ENCODE measurements around the gene PTGES2. TPM values are rescaled to one million over a fixed set of nuclear protein-coding genes. Genes with fewer than 3 reads are reported as not detected.

PTGES2 gene
- total and polyA plus RNA-seq, 2 of the 13 experiments (the other 11 are each of a cell fraction or from before 2014, with no cell fraction given), result 63.7 to 79.8 TPM

DNA sequence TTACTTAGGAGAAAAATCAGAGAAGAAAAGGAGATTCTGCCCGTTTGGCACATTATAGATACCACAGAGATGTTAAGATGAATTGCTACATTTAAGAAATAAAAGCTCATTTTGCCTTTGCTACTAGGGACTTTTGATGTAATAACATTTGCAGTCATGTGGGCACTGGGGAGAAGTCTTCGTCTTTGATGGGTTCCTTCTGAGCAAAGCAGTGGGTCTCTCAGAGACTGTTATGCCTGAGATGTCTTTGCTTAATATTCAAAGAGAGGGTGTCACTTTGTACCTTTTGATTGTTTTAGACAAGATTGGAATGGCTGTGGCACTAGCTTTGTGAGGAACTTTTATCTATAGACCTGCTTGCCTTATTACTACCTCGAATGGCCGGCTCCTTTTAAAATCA is 34.5 kb downstream of the PTGES2 start:
- in situ Hi-C loops (cut with HindIII; ENCODE audit: extremely low pct_ligation_motif_present, low pct_unique_long_range_greater_than_20kb), result no loop called here
- DNase-seq (ENCODE audit: low spot score) (no peak), ATAC-seq (no peak), FAIRE-seq (no peak)
- no peaks in the 10 kb centered on the region; a peak in 3 of 5 replicates for H3K36me3 ChIP-seq (replicated peaks in 1 of 2; ENCODE audit: control insufficient read depth in 1 of 2, insufficient read depth in 2 of 2, low read length in 2 of 2)
- H3K27me3 ChIP-seq (ENCODE audit: control insufficient read depth in 1 of 2, insufficient read depth in 2 of 2, low read length in 2 of 2), result no peaks in the 10 kb centered on the region
- H3K27ac ChIP-seq (ENCODE audit: extremely low read length, insufficient read depth, low read length), result no peak overlapping the region
- H3K4me1 ChIP-seq (ENCODE audit: insufficient read depth, low read length), result peaks cover 46% of the 10 kb centered on the region
- POLR2A ChIA-PET, result no interaction called here
- WGBS (ENCODE audit: low lambda C conversion rate), result 94% methylated on average over 4 of the region's 4 CpGs
- BruUV-seq (replicated peaks), result no TSS peak
- no peaks in the 10 kb centered on the region for H3K9me3 ChIP-seq (ENCODE audit: low read length)
- intact Hi-C loops (cut with micrococcal nuclease; ENCODE audit: unreplicated experiment), result no loop called here
- CTCF ChIA-PET (ENCODE audit: low intra/inter-chr PET ratio, low total read pairs), result no interaction called here
- H3K4me3 ChIP-seq (replicated peaks in 1 of 3; ENCODE audit: insufficient read depth in 1 of 3, low read depth in 2 of 3, low read length in 3 of 3), result no peak overlapping the region
- no peaks in the 10 kb centered on the region for H4K20me1 ChIP-seq (ENCODE audit: insufficient read depth, low read length)
- H2AFZ ChIP-seq (ENCODE audit: low read length), result no peak overlapping the region
- H3K79me2 ChIP-seq (ENCODE audit: insufficient read depth, low read length), result peaks cover 14% of the 10 kb centered on the region
- TF ChIP-seq SMARCC2 (IDR thresholded peaks at IDR 0.05), result no peak
- no peak for TF ChIP-seq KAT7 (CRISPR knock-in tag; IDR thresholded peaks at IDR 0.05; ENCODE audit: borderline replicate concordance)
- TF ChIP-seq, protein P1, sequence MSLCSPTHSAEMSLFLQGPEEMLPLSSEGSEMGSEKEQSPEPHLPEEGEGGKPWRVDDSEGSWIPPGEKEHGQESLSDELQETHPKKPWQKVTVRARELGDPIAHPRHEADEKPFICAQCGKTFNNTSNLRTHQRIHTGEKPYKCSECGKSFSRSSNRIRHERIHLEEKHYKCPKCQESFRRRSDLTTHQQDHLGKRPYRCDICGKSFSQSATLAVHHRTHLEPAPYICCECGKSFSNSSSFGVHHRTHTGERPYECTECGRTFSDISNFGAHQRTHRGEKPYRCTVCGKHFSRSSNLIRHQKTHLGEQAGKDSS (CRISPR knock-in tag; IDR thresholded peaks at IDR 0.05; ENCODE audit: borderline replicate concordance, low read depth), result no peak
- no peak for TF ChIP-seq HBP1 (CRISPR knock-in tag; IDR thresholded peaks at IDR 0.05; ENCODE audit: low read depth)
- TF ChIP-seq, protein P2, sequence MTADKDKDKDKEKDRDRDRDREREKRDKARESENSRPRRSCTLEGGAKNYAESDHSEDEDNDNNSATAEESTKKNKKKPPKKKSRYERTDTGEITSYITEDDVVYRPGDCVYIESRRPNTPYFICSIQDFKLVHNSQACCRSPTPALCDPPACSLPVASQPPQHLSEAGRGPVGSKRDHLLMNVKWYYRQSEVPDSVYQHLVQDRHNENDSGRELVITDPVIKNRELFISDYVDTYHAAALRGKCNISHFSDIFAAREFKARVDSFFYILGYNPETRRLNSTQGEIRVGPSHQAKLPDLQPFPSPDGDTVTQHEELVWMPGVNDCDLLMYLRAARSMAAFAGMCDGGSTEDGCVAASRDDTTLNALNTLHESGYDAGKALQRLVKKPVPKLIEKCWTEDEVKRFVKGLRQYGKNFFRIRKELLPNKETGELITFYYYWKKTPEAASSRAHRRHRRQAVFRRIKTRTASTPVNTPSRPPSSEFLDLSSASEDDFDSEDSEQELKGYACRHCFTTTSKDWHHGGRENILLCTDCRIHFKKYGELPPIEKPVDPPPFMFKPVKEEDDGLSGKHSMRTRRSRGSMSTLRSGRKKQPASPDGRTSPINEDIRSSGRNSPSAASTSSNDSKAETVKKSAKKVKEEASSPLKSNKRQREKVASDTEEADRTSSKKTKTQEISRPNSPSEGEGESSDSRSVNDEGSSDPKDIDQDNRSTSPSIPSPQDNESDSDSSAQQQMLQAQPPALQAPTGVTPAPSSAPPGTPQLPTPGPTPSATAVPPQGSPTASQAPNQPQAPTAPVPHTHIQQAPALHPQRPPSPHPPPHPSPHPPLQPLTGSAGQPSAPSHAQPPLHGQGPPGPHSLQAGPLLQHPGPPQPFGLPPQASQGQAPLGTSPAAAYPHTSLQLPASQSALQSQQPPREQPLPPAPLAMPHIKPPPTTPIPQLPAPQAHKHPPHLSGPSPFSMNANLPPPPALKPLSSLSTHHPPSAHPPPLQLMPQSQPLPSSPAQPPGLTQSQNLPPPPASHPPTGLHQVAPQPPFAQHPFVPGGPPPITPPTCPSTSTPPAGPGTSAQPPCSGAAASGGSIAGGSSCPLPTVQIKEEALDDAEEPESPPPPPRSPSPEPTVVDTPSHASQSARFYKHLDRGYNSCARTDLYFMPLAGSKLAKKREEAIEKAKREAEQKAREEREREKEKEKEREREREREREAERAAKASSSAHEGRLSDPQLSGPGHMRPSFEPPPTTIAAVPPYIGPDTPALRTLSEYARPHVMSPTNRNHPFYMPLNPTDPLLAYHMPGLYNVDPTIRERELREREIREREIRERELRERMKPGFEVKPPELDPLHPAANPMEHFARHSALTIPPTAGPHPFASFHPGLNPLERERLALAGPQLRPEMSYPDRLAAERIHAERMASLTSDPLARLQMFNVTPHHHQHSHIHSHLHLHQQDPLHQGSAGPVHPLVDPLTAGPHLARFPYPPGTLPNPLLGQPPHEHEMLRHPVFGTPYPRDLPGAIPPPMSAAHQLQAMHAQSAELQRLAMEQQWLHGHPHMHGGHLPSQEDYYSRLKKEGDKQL (CRISPR knock-in tag; IDR thresholded peaks at IDR 0.05; ENCODE audit: low read depth), result no peak
- no peak for TF ChIP-seq MTA1 (CRISPR knock-in tag; IDR thresholded peaks at IDR 0.05; ENCODE audit: borderline replicate concordance)
- TF ChIP-seq ZNF883 (CRISPR knock-in tag; IDR thresholded peaks at IDR 0.05; ENCODE audit: not compliant biosample characterization), result no peak
- TF ChIP-seq ZNF770 (CRISPR knock-in tag; IDR thresholded peaks at IDR 0.05), result no peak
- TF ChIP-seq, protein P3, sequence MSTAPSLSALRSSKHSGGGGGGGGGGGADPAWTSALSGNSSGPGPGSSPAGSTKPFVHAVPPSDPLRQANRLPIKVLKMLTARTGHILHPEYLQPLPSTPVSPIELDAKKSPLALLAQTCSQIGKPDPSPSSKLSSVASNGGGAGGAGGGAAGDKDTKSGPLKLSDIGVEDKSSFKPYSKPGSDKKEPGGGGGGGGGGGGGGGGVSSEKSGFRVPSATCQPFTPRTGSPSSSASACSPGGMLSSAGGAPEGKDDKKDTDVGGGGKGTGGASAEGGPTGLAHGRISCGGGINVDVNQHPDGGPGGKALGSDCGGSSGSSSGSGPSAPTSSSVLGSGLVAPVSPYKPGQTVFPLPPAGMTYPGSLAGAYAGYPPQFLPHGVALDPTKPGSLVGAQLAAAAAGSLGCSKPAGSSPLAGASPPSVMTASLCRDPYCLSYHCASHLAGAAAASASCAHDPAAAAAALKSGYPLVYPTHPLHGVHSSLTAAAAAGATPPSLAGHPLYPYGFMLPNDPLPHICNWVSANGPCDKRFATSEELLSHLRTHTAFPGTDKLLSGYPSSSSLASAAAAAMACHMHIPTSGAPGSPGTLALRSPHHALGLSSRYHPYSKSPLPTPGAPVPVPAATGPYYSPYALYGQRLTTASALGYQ (CRISPR knock-in tag; IDR thresholded peaks at IDR 0.05), result no peak
- no peak for TF ChIP-seq ZNF264 (CRISPR knock-in tag; IDR thresholded peaks at IDR 0.05)
- no peak for TF ChIP-seq ZNF224 (CRISPR knock-in tag; IDR thresholded peaks at IDR 0.05)
- H3K9ac ChIP-seq (ENCODE audit: insufficient read depth, low read depth, low read length), result no peak overlapping the region
- no peak overlapping the region for H3K4me2 ChIP-seq (ENCODE audit: low read depth, low read length)
